PFSK-1 (cell line): ENCODE measurements around the gene RAB3GAP1.

Source experiments
- FOXP2 ChIP-seq: optimal IDR thresholded peaks from 2 replicates; pipeline ENCODE3; 2011; ENCODE audit warnings: borderline replicate concordance, control low read depth, inconsistent platforms; ENCODE audit not compliant: insufficient read depth; ENCODE audit errors: extremely low read length, extremely low read depth
- POLR2AphosphoS5 ChIP-seq: IDR thresholded peaks from 2 replicates; pipeline ENCODE4 v1.6.1; 2012; ENCODE audit warnings: low read depth, mild to moderate bottlenecking, control low read depth, low read length, moderate library complexity
- SIN3A ChIP-seq: IDR thresholded peaks from 2 replicates; pipeline ENCODE4 v1.6.1; 2012; ENCODE audit warnings: mild to moderate bottlenecking, low read length, moderate library complexity, borderline replicate concordance; ENCODE audit not compliant: insufficient read depth
- TAF1 ChIP-seq: IDR thresholded peaks from 2 replicates; pipeline ENCODE4 v1.6.1; 2012; ENCODE audit warnings: low read length, control low read depth, borderline replicate concordance; ENCODE audit not compliant: insufficient read depth
- TF ChIP-seq, protein P1 (sequence below), 2 experiments: IDR thresholded peaks; 2 replicates each; pipeline versions ENCODE4 v1.6.1 to v1.8.0; 2011 to 2012; ENCODE audit warnings: low read depth in 2 of 2, low read length in 2 of 2, control low read depth in 1 of 2, inconsistent platforms in 1 of 2, mild to moderate bottlenecking in 1 of 2, moderate library complexity in 1 of 2; ENCODE audit not compliant: insufficient read depth in 1 of 2

DNA sequence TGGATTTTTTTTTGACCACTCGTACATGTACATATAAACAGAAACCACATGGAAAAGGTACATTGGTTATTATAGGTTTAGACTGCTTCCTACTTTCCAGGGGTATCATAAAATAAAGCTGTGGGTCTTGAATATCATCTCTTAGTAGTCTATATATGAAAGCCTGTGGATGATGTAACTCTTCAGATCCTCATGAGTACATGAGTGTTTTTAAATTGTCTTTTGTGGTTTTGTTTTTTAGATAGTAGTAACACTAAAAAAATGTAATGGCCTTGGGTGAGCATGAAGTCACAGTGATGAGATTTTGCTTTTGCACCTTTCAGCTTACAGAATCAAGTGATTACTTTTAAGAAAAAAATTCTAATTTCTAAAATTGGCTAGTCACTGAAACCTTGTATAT is 80.2 kb downstream of the RAB3GAP1 start:
- no peak for TF ChIP-seq POLR2AphosphoS5
- TF ChIP-seq TAF1 = no peak
- TF ChIP-seq SIN3A = no peak
- TF ChIP-seq, protein P1, sequence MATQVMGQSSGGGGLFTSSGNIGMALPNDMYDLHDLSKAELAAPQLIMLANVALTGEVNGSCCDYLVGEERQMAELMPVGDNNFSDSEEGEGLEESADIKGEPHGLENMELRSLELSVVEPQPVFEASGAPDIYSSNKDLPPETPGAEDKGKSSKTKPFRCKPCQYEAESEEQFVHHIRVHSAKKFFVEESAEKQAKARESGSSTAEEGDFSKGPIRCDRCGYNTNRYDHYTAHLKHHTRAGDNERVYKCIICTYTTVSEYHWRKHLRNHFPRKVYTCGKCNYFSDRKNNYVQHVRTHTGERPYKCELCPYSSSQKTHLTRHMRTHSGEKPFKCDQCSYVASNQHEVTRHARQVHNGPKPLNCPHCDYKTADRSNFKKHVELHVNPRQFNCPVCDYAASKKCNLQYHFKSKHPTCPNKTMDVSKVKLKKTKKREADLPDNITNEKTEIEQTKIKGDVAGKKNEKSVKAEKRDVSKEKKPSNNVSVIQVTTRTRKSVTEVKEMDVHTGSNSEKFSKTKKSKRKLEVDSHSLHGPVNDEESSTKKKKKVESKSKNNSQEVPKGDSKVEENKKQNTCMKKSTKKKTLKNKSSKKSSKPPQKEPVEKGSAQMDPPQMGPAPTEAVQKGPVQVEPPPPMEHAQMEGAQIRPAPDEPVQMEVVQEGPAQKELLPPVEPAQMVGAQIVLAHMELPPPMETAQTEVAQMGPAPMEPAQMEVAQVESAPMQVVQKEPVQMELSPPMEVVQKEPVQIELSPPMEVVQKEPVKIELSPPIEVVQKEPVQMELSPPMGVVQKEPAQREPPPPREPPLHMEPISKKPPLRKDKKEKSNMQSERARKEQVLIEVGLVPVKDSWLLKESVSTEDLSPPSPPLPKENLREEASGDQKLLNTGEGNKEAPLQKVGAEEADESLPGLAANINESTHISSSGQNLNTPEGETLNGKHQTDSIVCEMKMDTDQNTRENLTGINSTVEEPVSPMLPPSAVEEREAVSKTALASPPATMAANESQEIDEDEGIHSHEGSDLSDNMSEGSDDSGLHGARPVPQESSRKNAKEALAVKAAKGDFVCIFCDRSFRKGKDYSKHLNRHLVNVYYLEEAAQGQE (IDR thresholded peaks at IDR 0.05; ENCODE audit: insufficient read depth in 1 of 2, low read depth in 2 of 2, low read length in 2 of 2) = no peak
- TF ChIP-seq FOXP2 = no peak
